ENCODE results near the gene TMEM135. TPM values are rescaled to one million over a fixed set of nuclear protein-coding genes. Genes with fewer than 3 reads are reported as not detected.

Gene TMEM135
- total and polyA plus RNA-seq, 2 donors (not counting 1 experiment from before 2014, with no cell fraction given) = 2.7 to 19.5 TPM

DNA sequence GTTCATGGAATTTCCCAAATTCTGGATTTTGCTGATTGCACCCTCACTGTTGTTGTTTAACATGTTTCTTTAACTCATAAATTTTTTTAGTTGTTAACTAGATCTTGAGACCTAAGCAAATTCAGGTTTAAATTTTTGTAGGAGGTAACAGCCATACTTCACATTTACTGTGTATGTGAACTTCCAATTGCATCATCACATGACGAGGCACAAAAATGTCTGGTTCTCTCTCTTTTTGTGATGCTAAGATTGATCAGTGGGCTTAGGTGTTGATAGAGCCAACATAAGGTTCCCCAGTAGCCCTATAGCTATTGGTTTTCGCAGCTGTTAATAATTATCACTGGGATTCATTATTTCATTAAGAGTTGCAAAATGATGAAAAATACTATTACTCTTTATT is 277.5 kb downstream of the TMEM135 start:
- Mint-ChIP-seq H3K4me3 (no peak overlapping the region), H3K9me3 (ENCODE audit: insufficient read depth) (no peaks in the 10 kb centered on the region), H3K27me3 (no peaks in the 10 kb centered on the region), H3K27ac (no peak overlapping the region), H3K4me1 (no peaks in the 10 kb centered on the region)
- no peaks in the 10 kb centered on the region for H3K9me3 ChIP-seq (ENCODE audit: control extremely low read depth in 1 of 3, control insufficient read depth in 2 of 3, insufficient read depth in 1 of 3, low read length in 2 of 3)
- ChIA-PET POLR2A (no interaction called here), CTCF (no interaction called here)
- H3K79me2 ChIP-seq (ENCODE audit: control insufficient read depth, insufficient read depth, low read length) = no peaks in the 10 kb centered on the region
- no peak overlapping the region for H3K4me3 ChIP-seq (ENCODE audit: control extremely low read depth in 1 of 5, extremely low read depth in 1 of 5, insufficient read depth in 1 of 5, low read depth in 2 of 5, low read length in 4 of 5)
- H2AFZ ChIP-seq (ENCODE audit: insufficient read depth, low read depth, low read length, poor library complexity, severe bottlenecking) = no peak overlapping the region
- no peak for DNase-seq
- ATAC-seq (ENCODE audit: low read depth) = no peak
- intact Hi-C loops (cut with micrococcal nuclease) = no loop called here
- TF ChIP-seq EZH2 (IDR thresholded peaks at IDR 0.05; ENCODE audit: borderline replicate concordance, insufficient read depth, low read depth, low read length, poor library complexity, severe bottlenecking) = no peak
- TF ChIP-seq, protein P1, sequence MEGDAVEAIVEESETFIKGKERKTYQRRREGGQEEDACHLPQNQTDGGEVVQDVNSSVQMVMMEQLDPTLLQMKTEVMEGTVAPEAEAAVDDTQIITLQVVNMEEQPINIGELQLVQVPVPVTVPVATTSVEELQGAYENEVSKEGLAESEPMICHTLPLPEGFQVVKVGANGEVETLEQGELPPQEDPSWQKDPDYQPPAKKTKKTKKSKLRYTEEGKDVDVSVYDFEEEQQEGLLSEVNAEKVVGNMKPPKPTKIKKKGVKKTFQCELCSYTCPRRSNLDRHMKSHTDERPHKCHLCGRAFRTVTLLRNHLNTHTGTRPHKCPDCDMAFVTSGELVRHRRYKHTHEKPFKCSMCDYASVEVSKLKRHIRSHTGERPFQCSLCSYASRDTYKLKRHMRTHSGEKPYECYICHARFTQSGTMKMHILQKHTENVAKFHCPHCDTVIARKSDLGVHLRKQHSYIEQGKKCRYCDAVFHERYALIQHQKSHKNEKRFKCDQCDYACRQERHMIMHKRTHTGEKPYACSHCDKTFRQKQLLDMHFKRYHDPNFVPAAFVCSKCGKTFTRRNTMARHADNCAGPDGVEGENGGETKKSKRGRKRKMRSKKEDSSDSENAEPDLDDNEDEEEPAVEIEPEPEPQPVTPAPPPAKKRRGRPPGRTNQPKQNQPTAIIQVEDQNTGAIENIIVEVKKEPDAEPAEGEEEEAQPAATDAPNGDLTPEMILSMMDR (IDR thresholded peaks at IDR 0.05) = no peak
- no CpG with 5 or more reads among the region's 2 CpGs for WGBS (ENCODE audit: insufficient coverage)
- H3K9ac ChIP-seq (ENCODE audit: low read length) = no peak overlapping the region
- no peaks in the 10 kb centered on the region for H3K27me3 ChIP-seq (replicated peaks in 1 of 4; ENCODE audit: control extremely low read depth in 1 of 4, control insufficient read depth in 3 of 4, insufficient read depth in 4 of 4, low read length in 3 of 4)
- H3K4me2 ChIP-seq (replicated peaks; ENCODE audit: low read depth, low read length, poor library complexity, severe bottlenecking) = no peak overlapping the region
- H3K27ac ChIP-seq (ENCODE audit: low read length in 2 of 2) = no peak overlapping the region
- H3K4me1 ChIP-seq (ENCODE audit: control insufficient read depth in 2 of 2, insufficient read depth in 2 of 2, low read length in 2 of 2) = no peaks in the 10 kb centered on the region
- no peaks in the 10 kb centered on the region for H3K36me3 ChIP-seq (replicated peaks in 1 of 2; ENCODE audit: control extremely low read depth in 1 of 2, control insufficient read depth in 1 of 2, extremely low read depth in 1 of 2, insufficient read depth in 2 of 2, low read length in 1 of 2)
- H4K20me1 ChIP-seq (ENCODE audit: control insufficient read depth, insufficient read depth, low read length, poor library complexity, severe bottlenecking) = no peaks in the 10 kb centered on the region

DNA sequence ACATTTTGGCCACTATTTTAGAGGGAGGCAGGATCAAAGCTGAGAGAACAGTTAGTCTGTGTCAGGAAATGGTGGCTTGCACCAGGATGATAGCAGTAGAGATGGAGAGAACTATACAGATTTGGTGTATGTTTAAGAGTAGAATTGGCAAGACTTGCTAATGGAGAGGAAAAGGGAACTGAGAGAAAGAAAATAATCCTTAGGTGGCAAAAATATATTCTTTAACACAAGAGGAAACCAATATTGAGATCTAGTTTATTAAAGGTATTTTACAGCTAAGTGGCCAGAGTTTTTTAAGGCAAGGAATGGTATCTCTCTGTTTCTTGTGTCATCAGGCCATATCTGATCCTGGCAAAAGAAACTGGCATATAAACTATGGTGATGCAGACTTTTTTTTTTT is 278.8 kb downstream of the TMEM135 start:
- no peaks in the 10 kb centered on the region for H3K4me1 ChIP-seq (ENCODE audit: control insufficient read depth in 2 of 2, insufficient read depth in 2 of 2, low read length in 2 of 2)
- H3K27me3 ChIP-seq (replicated peaks in 1 of 4; ENCODE audit: control extremely low read depth in 1 of 4, control insufficient read depth in 3 of 4, insufficient read depth in 4 of 4, low read length in 3 of 4) = no peaks in the 10 kb centered on the region
- no peaks in the 10 kb centered on the region for H3K36me3 ChIP-seq (replicated peaks in 1 of 2; ENCODE audit: control extremely low read depth in 1 of 2, control insufficient read depth in 1 of 2, extremely low read depth in 1 of 2, insufficient read depth in 2 of 2, low read length in 1 of 2)
- no peak for ATAC-seq (ENCODE audit: low read depth)
- Mint-ChIP-seq H3K4me1 (no peaks in the 10 kb centered on the region), H3K27ac (no peak overlapping the region), H3K4me3 (no peak overlapping the region), H3K9me3 (ENCODE audit: insufficient read depth) (no peaks in the 10 kb centered on the region), H3K27me3 (no peaks in the 10 kb centered on the region)
- H3K79me2 ChIP-seq (ENCODE audit: control insufficient read depth, insufficient read depth, low read length) = no peaks in the 10 kb centered on the region
- CTCF ChIA-PET = no interaction called here
- no peak overlapping the region for H3K27ac ChIP-seq (ENCODE audit: low read length in 2 of 2)
- H3K4me2 ChIP-seq (replicated peaks; ENCODE audit: low read depth, low read length, poor library complexity, severe bottlenecking) = no peak overlapping the region
- H2AFZ ChIP-seq (ENCODE audit: insufficient read depth, low read depth, low read length, poor library complexity, severe bottlenecking) = no peak overlapping the region
- no peak overlapping the region for H3K9ac ChIP-seq (ENCODE audit: low read length)
- H4K20me1 ChIP-seq (ENCODE audit: control insufficient read depth, insufficient read depth, low read length, poor library complexity, severe bottlenecking) = no peaks in the 10 kb centered on the region
- intact Hi-C loops (cut with micrococcal nuclease) = no loop called here
- no peak overlapping the region for H3K4me3 ChIP-seq (ENCODE audit: control extremely low read depth in 1 of 5, extremely low read depth in 1 of 5, insufficient read depth in 1 of 5, low read depth in 2 of 5, low read length in 4 of 5)
- TF ChIP-seq, protein P1 (IDR thresholded peaks at IDR 0.05) = no peak
- TF ChIP-seq EZH2 (IDR thresholded peaks at IDR 0.05; ENCODE audit: borderline replicate concordance, insufficient read depth, low read depth, low read length, poor library complexity, severe bottlenecking) = no peak
- DNase-seq = no peak
- H3K9me3 ChIP-seq (ENCODE audit: control extremely low read depth in 1 of 3, control insufficient read depth in 2 of 3, insufficient read depth in 1 of 3, low read length in 2 of 3) = no peaks in the 10 kb centered on the region
- POLR2A ChIA-PET = no interaction called here
